SK-N-SH treated with all-trans-retinoic acid at 6 μM for 48 hours (cell line): ENCODE measurements around the gene FNDC11.

ENCODE experiments used
- ARNTL ChIP-seq: fragments of 450-650 bp; formaldehyde crosslinking; IDR thresholded peaks from 2 replicates; pipeline ENCODE4 v1.5.0; 2020; ENCODE audit warnings: low read depth, mild to moderate bottlenecking, moderate library complexity, borderline replicate concordance
- CSDC2 ChIP-seq: fragments of 250-450 bp; sonication (Bioruptor Pico); IDR thresholded peaks from 2 replicates; pipeline ENCODE4 v1.5.0; 2020; ENCODE audit warnings: mild to moderate bottlenecking, moderate library complexity
- GLIS3 ChIP-seq: fragments of 250-450 bp; sonication (Bioruptor Pico); IDR thresholded peaks from 2 replicates; pipeline ENCODE4 v1.5.0; 2020; ENCODE audit warnings: mild to moderate bottlenecking, moderate library complexity
- ISL1 ChIP-seq: fragments of 250-450 bp; sonication (Bioruptor Pico); IDR thresholded peaks from 2 replicates; pipeline ENCODE4 v2.1.2; 2022; ENCODE audit warnings: mild to moderate bottlenecking, moderate library complexity
- OSR1 ChIP-seq: fragments of 250-450 bp; sonication (Bioruptor Pico); IDR thresholded peaks from 2 replicates; pipeline ENCODE4 v1.8.0; 2022; ENCODE audit warnings: moderate library complexity, mild to moderate bottlenecking, inconsistent platforms
- PATZ1 ChIP-seq: fragments of 250-450 bp; sonication (Bioruptor Pico); IDR thresholded peaks from 2 replicates; pipeline ENCODE4 v1.8.0; 2020; ENCODE audit warnings: mild to moderate bottlenecking, moderate library complexity, borderline replicate concordance
- PPARA ChIP-seq: fragments of 250-450 bp; sonication (Bioruptor Pico); IDR thresholded peaks from 2 replicates; pipeline ENCODE4 v1.5.0; 2020; ENCODE audit warnings: mild to moderate bottlenecking, borderline replicate concordance
- RARB ChIP-seq: fragments of 250-450 bp; sonication (Bioruptor Pico); IDR thresholded peaks from 2 replicates; pipeline ENCODE4 v1.8.0; 2021; ENCODE audit warnings: mild to moderate bottlenecking, moderate library complexity
- SNAI2 ChIP-seq: fragments of 250-450 bp; sonication (Bioruptor Pico); IDR thresholded peaks from 2 replicates; pipeline ENCODE4 v1.5.0; 2020; ENCODE audit warnings: mild to moderate bottlenecking, moderate library complexity
- ZFP3 ChIP-seq: fragments of 250-450 bp; sonication (Bioruptor Pico); IDR thresholded peaks from 2 replicates; pipeline ENCODE4 v1.5.0; 2020; ENCODE audit warnings: mild to moderate bottlenecking, moderate library complexity
- ZFP30 ChIP-seq: fragments of 450-650 bp; formaldehyde crosslinking; IDR thresholded peaks from 2 replicates; pipeline ENCODE4 v1.5.0; 2022; ENCODE audit warnings: mild to moderate bottlenecking, moderate library complexity
- ZNF565 ChIP-seq: fragments of 450-650 bp; formaldehyde crosslinking; conservative IDR thresholded peaks from 2 replicates; pipeline ENCODE4 v1.5.0; 2020; ENCODE audit warnings: low read depth, mild to moderate bottlenecking, moderate library complexity
- ZNF70 ChIP-seq: fragments of 450-650 bp; formaldehyde crosslinking; IDR thresholded peaks from 2 replicates; pipeline ENCODE4 v1.5.0; 2020; ENCODE audit warnings: mild to moderate bottlenecking, moderate library complexity

GRCh38 chr20:63580796-63581461 lies 27.0 kb downstream of the FNDC11 start:
- TF ChIP-seq ZNF70 (CRISPR knock-in tag), result no peak
- TF ChIP-seq ARNTL (CRISPR knock-in tag), result no peak
- no peak for TF ChIP-seq PATZ1 (CRISPR knock-in tag)
- no peak for TF ChIP-seq RARB (CRISPR knock-in tag)
- TF ChIP-seq ZNF565, result no peak
- no peak for TF ChIP-seq ZFP30 (CRISPR knock-in tag)
- no peak for TF ChIP-seq GLIS3 (CRISPR knock-in tag)
- no peak for TF ChIP-seq OSR1 (CRISPR knock-in tag)
- no peak for TF ChIP-seq SNAI2 (CRISPR knock-in tag)
- TF ChIP-seq CSDC2 (CRISPR knock-in tag), result no peak
- no peak for TF ChIP-seq ISL1 (CRISPR knock-in tag)
- TF ChIP-seq PPARA (CRISPR knock-in tag), result no peak
- TF ChIP-seq ZFP3 (CRISPR knock-in tag), result no peak
